Posterior vena cava (tissue), 2 donors: ENCODE data around the gene KRTAP29-1. TPM values are rescaled to one million over a fixed set of nuclear protein-coding genes. Genes with fewer than 3 reads are reported as not detected.
A peak's percentile ranks its signal among the peaks of the same experiment; 100 is the strongest.
"Not testable (repeated sequence)": the region's sequence is repeated elsewhere in the genome, so short reads cannot be mapped to it uniquely, and the experiment has no call there.

ENCODE experiments used
- DNase-seq: peaks from one replicate; pipeline ENCODE4 v3.0.0-alpha.2; 2020; ENCODE audit warnings: low spot score
- intact Hi-C, 2 donors: fragments of 100-400 bp; cut with DNase I; formaldehyde crosslinking; loops; one replicate each; pipeline versions ENCODE4 v1.14.1 to v1.14.2; 2022 to 2023
- total RNA-seq, 2 donors: library from RNA; stranded (reverse); fragmentation: NEBNext Ultra II Directional; extraction: Animal tissue kit (Norgen Biotek cat#: 25700); gene quantifications; one replicate each; pipeline ENCODE4 v1.2.1, GENCODE V29; 2021
- donor health status: DM: yes; HTN: yes; CAD: no.
- donor health status: DM: yes; HTN: yes; CAD: no.

KRTAP29-1 gene
- total RNA-seq, 2 donors from 2014 or later: not detected

DNA sequence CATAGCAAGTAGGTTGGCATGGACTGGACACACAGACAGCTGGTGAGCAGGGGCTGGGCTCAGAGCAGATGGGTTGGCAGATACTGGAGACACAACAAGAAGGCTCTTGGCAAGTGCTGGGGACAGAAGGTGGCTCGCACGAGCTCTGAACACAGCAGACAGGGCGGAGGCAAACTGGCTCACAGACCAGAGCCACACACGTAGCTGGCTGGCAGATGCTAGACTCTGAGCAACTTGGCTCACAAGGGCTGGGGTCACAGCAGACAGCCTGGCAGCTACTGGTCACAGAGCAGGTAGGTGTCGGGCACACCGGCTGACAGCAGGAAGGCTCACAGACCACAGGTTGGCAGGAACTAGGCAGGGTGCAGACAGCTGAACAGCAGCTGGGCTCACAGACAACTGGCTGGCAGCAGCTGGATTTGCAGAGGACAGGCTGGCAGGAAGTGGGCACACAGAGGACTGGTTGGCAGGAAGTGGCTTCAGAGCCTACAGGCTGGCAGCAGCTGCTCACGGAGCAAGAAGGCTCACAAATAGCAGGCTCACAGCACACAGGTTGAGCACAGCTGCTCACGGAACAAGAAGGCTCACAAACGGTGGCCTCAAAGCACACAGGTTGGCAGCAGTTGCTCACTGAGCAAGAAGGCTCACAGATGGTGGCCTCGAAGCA lies 5.7 kb upstream of the KRTAP29-1 start:
- DNase-seq: peak; percentile 80
- intact Hi-C loops: no loop called here

DNA sequence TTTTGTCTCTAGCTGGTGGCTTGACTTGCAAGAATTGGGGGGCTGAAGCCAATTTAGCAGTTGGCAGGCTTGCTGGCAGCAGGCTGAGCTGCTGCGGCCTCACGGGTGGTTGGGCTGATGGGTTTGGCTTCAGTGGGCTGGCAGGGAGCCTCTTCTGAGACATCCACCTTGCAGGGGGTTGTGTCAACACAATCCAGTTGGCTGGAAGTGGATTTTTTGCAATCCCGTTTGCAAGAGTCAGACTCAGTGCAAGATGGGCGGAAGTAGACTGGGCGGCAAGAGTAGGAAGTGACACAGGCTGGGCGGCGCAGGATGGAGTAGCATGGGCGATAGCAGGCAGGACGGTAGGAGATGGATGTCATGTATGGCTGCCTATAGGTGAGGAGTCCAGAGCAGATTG lies 5.0 kb upstream of the KRTAP29-1 start:
- intact Hi-C loops: no loop called here
- DNase-seq: no peak

DNA sequence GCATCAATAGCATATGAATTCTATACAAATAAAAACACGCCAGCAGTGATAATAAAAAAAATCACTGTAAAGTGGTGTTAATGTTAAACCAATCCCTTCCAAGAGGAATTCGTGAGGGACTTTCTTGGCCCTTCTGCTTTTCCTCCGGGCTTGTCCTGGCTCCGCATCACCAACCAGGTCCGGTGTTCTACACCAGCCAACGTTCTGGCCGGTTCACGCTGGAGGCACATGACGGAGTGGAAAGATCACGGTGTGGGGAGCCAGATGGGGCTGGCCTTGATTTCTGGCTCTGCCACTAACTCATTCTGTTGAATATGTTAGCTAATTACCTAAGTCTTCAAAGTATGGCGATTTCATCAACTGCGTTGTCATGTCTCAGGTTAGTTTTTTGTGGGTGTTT lies 1.4 kb upstream of the KRTAP29-1 start:
- DNase-seq: no peak
- intact Hi-C loops: no loop called here

DNA sequence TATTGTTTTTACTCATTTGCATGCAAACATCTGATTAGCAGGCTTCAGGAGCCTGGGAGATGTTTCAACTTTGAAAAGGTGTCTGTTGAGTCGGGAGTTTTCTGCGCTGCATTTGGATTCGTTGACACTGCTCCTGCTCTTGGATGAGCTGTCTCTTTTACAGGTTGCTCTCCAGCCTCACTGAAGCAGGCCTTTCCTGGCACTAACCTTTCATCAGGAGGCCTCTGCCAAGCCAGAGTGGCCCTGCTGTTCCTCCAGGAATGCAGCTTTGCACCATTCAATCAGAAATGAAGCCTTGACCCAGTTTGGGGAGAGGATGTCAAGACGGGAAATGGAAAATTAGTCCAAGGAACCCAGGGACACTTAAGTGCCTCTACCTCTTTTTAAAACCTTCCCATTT lies 330 bp upstream of the KRTAP29-1 start:
- intact Hi-C loops: no loop called here
- no peak for DNase-seq

DNA sequence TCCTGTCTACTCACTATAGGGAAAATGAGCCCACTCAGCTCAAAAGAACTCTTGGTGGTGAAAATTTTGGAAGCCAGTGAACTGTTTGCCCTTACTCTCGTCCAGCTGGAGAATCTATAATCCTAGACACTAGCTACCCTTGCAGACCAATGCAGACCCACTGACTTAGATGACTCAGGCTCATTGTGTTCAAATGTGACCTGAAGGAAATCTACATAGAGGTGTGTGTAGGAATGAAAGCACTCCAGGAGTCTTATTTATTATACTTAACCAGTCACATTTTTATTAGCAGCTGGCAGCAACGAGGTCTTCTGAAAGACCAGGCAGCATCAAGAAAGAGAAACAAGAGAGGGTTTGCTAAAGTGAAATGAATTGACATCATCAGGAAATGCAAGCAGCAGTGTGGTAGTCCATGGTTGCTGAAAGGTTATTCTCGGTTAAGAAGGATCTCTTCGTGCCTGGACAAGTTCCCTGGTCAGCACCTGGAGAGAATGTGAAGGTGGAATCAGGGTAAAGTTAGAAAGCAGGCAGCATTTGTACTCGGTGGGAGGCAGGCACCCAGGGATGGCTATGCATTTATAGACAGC lies 1.4 kb downstream of the KRTAP29-1 start:
- intact Hi-C loops: no loop called here
- DNase-seq: no peak

DNA sequence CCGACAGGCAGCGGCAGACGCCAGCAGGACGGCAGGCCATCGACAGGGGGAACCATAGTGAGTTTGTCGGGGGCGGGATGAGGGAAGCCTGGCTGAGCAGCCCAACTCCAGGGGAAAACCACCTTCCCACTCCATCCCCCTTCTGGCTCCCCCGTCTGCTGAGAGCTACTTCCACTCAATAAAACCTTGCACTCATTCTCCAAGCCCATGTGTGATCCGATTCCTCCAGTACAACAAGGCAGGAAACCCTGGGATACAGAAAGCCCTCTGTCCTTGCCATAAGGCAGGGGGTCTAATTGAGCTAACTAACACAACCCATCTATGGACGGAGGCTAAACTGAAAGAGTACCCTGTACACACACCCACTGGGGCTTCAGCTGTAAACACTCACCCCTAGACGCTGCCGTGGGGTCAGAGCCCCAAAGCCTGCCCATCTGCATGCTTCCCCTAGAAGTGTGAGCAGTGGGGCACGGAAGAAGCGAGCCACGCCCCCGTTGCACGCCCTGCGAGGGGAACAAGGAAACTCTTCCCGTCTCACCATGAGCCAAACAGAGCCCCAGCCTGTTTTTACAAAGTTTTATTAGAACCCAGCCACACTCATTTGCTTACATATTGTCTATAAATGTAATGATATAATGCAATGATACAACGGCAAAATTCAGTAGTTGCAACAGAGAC lies 4.1 kb downstream of the KRTAP29-1 start:
- DNase-seq: no peak
- intact Hi-C loops: loop anchor here in 1 of 2 donors (1.0 kb wide), 1 partner anchor 24 kb away; no protein-coding TSS in a partner anchor

DNA sequence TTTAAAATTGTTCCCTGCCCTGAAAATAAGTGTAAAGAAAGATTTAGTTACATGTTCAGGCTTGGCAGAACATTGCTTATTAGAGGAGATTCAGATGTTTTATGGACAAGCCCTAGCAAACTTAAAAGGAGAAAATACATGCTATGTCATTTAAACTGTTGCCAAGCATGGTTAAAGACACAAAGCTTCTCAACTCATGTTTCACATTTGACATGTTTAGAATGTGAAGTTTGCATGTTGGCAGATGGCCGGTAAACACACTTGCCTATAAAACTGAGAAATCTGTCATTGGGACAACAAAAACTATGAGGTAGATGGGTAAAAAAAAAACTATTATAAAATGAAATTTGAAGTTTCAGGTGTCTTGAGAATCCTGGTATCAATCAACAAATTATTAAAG lies 5.8 kb downstream of the KRTAP29-1 start:
- no peak for DNase-seq

DNA sequence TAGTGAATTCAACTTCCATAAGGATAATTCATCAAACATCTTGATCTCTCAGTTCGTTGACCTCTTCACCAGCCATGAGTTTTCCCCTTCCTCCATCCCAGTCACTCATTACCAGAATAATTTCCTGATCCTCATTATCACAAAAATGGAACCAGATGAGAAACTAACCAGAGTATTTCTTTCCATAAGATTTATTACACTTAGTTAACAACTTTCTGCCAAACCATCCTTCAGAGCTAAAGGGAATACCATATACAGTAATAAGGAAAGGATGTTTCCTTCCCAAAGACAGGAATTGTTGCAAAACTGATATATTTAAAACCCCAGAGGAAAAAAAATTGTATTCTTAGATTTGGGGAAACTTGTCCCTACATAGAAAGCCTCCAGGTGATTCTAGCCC lies 8.6 kb downstream of the KRTAP29-1 start:
- DNase-seq: no peak
- intact Hi-C loops: no loop called here

More for the DNA sequence above, 5.8 kb downstream of the KRTAP29-1 start:
- intact Hi-C loops: no loop called here

DNA sequence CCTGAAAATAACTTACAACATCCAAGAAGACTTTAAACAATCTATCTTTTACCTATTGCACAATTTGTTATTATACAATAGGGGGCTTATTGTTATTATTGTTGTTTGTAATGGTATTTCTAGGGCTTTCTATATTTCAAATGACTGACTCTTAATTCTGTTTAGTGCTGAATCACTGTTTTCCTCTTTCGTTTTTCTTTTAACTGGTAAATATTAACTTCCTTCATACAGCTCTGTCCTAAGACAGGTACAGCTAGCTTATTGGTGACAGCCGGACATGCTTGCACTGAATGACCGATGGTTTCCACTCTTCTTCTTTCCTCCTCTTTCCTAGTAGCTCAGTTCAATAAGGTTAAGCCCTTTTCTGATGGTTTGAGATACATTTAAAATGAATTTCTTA lies 15.6 kb downstream of the KRTAP29-1 start:
- DNase-seq: no peak
- intact Hi-C loops: no loop called here

DNA sequence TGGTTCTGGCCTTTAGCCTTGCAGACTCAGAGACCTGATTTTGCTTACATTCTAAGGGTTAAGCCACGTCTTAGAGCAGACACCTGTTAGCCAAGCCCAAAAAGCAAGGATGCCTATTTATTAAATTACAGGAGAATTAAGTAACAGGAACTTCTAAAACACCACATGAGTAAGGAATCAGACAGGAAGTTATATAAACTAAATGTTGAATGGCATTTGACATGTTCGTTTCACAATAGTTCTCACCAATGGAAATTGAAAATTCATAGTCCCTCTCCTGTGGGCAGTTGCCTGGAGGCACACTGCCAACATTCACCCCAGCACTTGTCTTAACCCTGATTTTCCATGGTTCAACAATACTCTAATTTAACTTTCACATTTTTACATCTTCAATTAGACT lies 18.1 kb downstream of the KRTAP29-1 start:
- DNase-seq: no peak
- intact Hi-C loops: no loop called here

DNA sequence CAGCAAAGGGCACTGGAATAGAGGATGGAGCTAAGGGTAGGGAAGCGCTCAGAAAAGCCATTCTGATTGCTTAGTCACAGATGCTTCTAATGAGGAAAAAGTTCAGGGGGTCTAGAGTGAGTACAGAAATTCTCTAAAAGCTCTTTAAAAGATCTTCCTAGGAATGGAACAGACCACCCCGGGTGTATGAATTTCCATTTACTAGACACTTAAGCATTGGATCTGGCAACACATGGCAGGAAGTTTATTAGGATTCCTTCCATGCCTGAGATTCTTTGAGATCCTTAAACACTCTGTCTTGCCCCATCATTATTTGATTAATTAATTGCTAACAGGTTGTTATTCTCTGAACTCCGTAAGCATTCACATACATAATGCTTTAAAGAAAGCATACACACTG lies 18.6 kb downstream of the KRTAP29-1 start:
- intact Hi-C loops: no loop called here
- no peak for DNase-seq

DNA sequence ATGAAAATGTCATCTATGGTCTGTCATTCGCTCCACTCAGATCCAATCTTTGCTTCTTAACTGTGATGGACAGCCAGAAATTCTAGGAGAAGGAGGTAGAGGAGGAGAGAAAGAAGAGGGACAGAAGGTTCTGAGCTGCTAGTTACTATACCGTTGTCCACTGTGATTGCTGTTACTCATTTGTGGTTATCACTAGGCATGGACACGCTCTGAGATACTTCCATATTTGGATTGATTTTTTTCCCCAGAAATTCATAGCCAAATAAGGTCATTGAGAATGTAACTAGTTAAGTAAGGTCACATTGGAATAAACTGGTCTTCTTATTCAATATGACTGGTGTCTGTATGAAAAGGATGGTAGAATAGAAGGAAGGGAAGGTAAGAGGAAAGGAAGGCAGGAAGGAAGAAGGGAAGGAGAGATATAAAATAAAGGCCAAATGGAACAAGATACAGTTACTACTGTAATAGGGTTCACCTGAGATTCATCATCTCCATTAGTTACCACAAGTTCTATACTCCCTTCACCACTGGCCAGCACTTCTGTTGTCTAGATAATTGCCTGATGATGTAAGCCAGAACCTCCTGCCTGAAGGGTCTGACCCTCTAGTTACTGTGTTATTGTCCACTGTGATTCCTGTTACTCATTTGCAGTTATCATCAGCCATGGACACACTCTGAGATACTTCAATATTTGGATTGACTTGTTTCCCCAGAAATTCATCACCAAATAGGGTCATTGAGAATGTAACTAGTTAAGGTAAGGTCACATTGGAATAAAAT lies 24.3 kb downstream of the KRTAP29-1 start:
- no peak for DNase-seq
- intact Hi-C loops: no loop called here

DNA sequence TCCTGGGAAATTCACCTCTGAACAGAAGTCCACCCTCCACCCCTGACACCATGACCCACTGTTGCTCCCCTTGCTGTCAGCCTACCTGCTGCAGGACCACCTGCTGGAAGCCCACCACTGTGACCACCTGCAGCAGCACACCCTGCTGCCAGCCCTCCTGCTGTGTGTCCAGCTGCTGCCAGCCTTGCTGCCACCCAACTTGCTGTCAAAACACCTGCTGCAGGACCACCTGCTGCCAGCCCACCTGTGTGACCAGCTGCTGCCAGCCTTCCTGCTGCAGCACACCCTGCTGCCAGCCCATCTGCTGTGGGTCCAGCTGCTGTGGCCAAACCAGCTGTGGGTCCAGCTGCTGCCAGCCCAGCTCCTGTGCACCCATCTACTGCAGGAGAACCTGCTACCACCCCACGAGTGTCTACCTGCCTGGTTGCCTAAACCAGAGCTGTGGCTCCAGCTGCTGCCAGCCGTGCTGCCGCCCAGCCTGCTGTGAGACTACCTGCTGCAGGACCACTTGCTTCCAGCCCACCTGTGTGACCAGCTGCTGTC lies 26.9 kb downstream of the KRTAP29-1 start, which contains the start of gene KRTAP9-7:
Gene KRTAP9-7 (plus strand): TSS at position 51 of the 543 bp plus-strand sequence. CDS start 0 bp downstream, at position 51.
- intact Hi-C loops, DNase-seq: not testable (repeated sequence)

DNA sequence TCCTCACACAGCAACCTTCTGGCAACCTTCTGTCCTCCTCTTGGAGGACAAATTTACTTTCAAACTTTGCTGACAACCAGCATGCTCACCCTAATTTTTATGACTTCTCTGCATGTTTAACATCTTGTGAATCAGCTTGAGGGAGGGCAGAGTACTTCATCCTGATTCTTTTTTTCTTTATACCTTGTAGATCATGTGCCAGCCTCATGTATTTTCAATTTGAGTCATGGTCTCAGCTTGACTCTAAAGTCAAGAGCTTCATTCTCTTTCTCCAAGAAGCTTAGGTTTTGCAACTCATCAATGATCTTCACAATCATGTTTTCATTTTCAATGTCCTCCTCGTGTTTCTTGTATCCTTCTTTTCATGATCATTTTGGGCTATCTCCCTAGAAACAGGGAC lies 30.8 kb downstream of the KRTAP29-1 start:
- intact Hi-C loops: no loop called here
- no peak for DNase-seq

DNA sequence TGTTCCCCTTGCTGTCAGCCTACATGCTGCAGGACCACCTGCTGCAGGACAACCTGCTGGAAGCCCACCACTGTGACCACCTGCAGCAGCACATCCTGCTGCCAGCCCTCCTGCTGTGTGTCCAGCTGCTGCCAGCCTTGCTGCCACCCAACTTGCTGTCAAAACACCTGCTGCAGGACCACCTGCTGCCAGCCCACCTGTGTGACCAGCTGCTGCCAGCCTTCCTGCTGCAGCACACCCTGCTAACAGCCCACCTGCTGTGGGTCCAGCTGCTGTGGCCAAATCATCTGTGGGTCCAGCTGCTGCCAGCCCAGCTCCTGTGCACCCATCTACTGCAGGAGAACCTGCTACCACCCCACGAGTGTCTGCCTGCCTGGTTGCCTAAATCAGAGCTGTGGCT lies 31.3 kb downstream of the KRTAP29-1 start:
- DNase-seq, intact Hi-C loops: not testable (repeated sequence)

DNA sequence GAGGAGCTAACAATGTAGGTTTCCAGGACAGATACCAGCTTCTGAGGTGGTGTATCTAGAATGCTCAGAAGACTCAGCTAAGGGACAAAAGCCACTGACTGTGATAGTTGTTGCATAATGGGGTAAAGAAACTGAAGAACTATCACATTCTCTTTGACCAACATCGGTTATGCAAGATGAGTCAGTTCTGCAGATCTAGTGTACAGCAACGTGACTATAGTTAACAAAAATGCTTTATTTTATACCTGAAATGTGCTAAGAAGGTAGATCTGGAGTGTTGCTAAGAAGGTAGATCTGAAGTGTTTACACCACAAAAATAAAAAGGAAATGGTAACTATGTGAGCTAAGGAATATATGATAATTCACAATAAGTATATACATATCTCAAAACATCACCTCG lies 34.9 kb downstream of the KRTAP29-1 start:
- intact Hi-C loops: no loop called here

DNA sequence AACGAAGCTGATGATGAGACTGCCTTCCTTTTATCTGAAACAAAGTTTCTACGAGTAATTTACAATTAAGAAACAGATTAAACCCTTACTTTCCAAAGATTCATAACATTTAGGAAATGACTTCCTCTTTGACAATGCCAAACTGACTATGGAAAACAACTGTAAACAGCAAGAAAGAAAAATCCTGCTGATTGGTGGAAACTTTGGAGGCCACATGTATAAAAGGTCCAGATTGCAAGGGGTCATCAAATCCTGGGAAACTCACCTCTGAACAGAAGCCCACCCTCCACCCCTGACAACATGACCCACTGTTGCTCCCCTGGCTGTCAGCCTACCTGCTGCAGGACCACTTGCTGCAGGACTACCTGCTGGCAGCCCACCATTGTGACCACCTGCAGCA lies 37.6 kb downstream of the KRTAP29-1 start, which contains the start of gene KRTAP9-6:
Gene KRTAP9-6 (plus strand): TSS at position 301 of the 400 bp plus-strand sequence. CDS start 0 bp downstream, at position 301.
- DNase-seq: no peak
- intact Hi-C loops: no loop called here

More for the DNA sequence above, 34.9 kb downstream of the KRTAP29-1 start:
- DNase-seq: no peak

DNA sequence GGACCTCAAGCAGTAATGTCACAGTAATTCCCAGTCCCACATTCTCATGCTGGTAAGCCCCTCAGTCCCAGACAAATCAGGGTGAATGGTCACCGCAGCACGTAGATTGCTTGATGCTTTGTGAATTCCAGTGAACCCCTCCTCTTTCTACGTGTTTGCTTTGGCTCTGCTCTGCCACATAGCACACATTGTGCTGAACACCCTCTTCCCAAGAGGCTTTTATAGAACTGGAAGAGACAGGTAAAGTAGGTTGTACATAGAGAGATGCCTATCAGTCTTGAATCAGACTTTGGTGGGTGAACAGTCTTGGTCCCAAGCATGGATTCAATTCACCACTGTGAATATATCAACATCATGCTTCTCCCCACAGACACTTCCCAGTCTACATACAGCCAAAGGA lies 38.1 kb downstream of the KRTAP29-1 start:
- DNase-seq: no peak
- intact Hi-C loops: no loop called here

DNA sequence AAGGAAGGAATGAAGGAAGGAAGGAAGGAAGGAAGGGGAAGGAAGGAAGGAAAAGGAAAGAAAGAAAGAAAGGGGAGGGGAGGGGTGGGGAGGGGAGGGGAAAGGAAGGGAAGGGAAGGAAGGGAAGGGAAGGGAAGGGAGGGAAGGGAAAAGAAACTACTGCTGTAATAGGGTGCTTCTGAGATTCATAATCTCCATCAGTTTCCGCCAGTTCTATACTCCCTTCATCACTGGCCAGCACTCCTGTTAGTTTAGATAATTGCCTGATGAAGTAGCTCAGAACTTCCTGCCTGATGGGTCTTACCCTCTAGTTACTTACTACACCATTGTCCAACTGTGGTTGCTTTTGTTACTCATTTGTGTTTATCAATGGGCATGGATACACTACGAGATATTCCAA lies 39.4 kb downstream of the KRTAP29-1 start:
- DNase-seq: no peak
- intact Hi-C loops: no loop called here
